Measurements from ENCODE around the gene BROX. TPM values are rescaled to one million over a fixed set of nuclear protein-coding genes. Genes with fewer than 3 reads are reported as not detected.
"Not testable (repeated sequence)": the region's sequence is repeated elsewhere in the genome, so short reads cannot be mapped to it uniquely, and the experiment has no call there.

BROX gene
- total RNA-seq, 1 experiment from 2014 or later = 68.8 TPM

DNA sequence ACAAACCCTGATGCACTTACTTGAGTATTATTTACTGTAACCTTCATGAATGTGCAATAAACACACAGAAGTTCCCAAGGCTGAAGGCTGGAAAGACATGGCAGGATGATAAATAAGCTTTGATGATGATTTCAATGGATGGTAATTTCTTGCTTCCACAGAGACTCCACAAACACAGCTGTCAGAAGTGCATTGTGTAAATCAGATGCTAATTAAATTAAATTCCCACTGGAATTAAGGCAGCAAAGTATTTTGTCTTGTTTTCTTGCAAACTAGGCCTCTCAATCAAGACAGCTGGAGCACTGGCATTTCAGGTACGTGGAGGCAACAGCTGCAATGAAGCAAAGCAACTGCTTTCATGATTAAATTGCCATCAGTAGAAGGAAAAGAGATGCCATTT lies 48.7 kb downstream of the BROX start:
- BruUV-seq (replicated peaks) = no TSS peak
- Mint-ChIP-seq H3K36me3 (ENCODE audit: insufficient read depth, unreplicated experiment) (no peaks in the 10 kb centered on the region), H3K4me3 (ENCODE audit: low read depth, unreplicated experiment) (no peak overlapping the region), H3K27ac (ENCODE audit: unreplicated experiment) (no peak overlapping the region), H3K4me1 (ENCODE audit: low read depth, unreplicated experiment) (peaks cover 15% of the 10 kb centered on the region), H3K27me3 (ENCODE audit: unreplicated experiment) (peaks cover 13% of the 10 kb centered on the region), H3K9me3 (ENCODE audit: low read depth, unreplicated experiment) (peaks cover 3% of the 10 kb centered on the region)
- TF ChIP-seq, protein P1, sequence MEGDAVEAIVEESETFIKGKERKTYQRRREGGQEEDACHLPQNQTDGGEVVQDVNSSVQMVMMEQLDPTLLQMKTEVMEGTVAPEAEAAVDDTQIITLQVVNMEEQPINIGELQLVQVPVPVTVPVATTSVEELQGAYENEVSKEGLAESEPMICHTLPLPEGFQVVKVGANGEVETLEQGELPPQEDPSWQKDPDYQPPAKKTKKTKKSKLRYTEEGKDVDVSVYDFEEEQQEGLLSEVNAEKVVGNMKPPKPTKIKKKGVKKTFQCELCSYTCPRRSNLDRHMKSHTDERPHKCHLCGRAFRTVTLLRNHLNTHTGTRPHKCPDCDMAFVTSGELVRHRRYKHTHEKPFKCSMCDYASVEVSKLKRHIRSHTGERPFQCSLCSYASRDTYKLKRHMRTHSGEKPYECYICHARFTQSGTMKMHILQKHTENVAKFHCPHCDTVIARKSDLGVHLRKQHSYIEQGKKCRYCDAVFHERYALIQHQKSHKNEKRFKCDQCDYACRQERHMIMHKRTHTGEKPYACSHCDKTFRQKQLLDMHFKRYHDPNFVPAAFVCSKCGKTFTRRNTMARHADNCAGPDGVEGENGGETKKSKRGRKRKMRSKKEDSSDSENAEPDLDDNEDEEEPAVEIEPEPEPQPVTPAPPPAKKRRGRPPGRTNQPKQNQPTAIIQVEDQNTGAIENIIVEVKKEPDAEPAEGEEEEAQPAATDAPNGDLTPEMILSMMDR (IDR thresholded peaks at IDR 0.05; ENCODE audit: unreplicated experiment) = no peak
- no peak for DNase-seq
- intact Hi-C loops (cut with micrococcal nuclease; ENCODE audit: unreplicated experiment) = no loop called here
- CTCF ChIA-PET = no interaction called here

DNA sequence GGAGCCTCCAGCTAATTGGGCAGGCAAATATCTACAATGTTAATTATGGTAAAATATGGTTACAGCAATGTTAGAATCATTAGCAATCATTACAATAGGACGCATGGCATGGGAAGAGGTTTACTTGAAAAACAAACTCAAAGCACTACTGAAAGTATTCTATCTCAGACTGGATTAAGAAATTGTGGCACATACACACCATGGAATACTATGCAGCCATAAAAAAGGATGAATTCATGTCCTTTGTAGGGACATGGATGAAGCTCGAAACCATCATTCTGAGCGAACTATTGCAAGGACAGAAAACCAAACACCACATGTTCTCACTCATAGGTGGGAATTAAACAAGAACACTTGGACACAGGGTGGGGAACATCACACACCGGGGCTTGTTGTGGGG lies 49.8 kb downstream of the BROX start:
- CTCF ChIA-PET; BruUV-seq (replicated peaks); H3K4me3 Mint-ChIP-seq (ENCODE audit: low read depth, unreplicated experiment); H3K27ac Mint-ChIP-seq (ENCODE audit: unreplicated experiment); DNase-seq; H3K36me3 Mint-ChIP-seq (ENCODE audit: insufficient read depth, unreplicated experiment); H3K9me3 Mint-ChIP-seq (ENCODE audit: low read depth, unreplicated experiment); intact Hi-C loops (cut with micrococcal nuclease; ENCODE audit: unreplicated experiment): not testable (repeated sequence)
- Mint-ChIP-seq H3K27me3 (ENCODE audit: unreplicated experiment) (peaks cover 13% of the 10 kb centered on the region), H3K4me1 (ENCODE audit: low read depth, unreplicated experiment) (peaks cover 15% of the 10 kb centered on the region)

DNA sequence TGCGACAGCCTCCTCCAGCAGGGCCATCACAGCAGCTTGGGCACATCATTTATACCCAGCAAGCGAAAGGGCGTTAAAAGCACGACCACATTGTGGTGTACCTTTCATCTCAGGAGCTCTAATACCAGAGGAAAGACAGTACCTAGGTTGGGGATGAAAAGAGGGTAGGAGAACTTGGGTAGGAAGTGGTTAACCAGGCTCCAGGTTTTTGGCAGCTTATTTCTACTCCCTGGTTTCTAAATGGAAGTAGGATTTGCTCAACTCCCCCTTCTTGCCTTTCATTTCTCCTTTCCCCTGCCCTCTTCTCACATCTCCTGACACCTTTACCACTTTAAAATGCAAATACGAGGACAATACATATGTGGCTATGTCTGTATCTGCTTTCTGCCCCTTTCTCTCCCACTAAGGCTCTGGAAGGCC lies 54.8 kb downstream of the BROX start:
- DNase-seq = no peak
- H3K27ac Mint-ChIP-seq (ENCODE audit: unreplicated experiment) = no peak overlapping the region
- no TSS peak for BruUV-seq (replicated peaks)
- CTCF ChIA-PET = no interaction called here
- H3K4me1 Mint-ChIP-seq (ENCODE audit: low read depth, unreplicated experiment) = peaks cover 10% of the 10 kb centered on the region
- peaks cover 3% of the 10 kb centered on the region for H3K9me3 Mint-ChIP-seq (ENCODE audit: low read depth, unreplicated experiment)
- no peaks in the 10 kb centered on the region for H3K36me3 Mint-ChIP-seq (ENCODE audit: insufficient read depth, unreplicated experiment)
- TF ChIP-seq, protein P1 (IDR thresholded peaks at IDR 0.05; ENCODE audit: unreplicated experiment) = no peak
- H3K4me3 Mint-ChIP-seq (ENCODE audit: low read depth, unreplicated experiment) = no peak overlapping the region
- intact Hi-C loops (cut with micrococcal nuclease; ENCODE audit: unreplicated experiment) = no loop called here
- H3K27me3 Mint-ChIP-seq (ENCODE audit: unreplicated experiment) = peaks cover 13% of the 10 kb centered on the region

DNA sequence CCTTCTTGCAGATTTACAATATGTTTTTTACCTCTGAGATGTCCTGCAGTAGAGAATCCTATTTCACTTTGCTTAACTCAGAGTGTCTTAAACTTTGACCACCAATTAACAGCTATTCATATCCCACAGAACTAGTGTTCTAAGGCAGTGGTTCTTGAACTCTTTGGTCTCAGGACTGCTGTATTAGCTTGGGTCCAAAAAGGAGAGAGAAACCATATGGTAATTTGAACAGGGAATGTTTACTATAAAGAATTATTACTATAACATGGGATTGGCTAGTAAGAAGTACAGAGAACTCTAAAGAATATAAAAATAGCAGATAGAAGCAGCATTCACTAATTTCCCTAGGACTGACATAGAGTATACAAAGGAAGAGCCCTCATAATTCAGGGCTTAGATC lies 56.2 kb downstream of the BROX start:
- Mint-ChIP-seq H3K4me1 (ENCODE audit: low read depth, unreplicated experiment) (peaks cover 10% of the 10 kb centered on the region), H3K36me3 (ENCODE audit: insufficient read depth, unreplicated experiment) (no peaks in the 10 kb centered on the region), H3K27ac (ENCODE audit: unreplicated experiment) (no peak overlapping the region), H3K27me3 (ENCODE audit: unreplicated experiment) (peaks cover 13% of the 10 kb centered on the region), H3K4me3 (ENCODE audit: low read depth, unreplicated experiment) (no peak overlapping the region), H3K9me3 (ENCODE audit: low read depth, unreplicated experiment) (peaks cover 3% of the 10 kb centered on the region)
- intact Hi-C loops (cut with micrococcal nuclease; ENCODE audit: unreplicated experiment) = no loop called here
- no peak for DNase-seq
- TF ChIP-seq, protein P1 (IDR thresholded peaks at IDR 0.05; ENCODE audit: unreplicated experiment) = no peak
- CTCF ChIA-PET = no interaction called here
- no TSS peak for BruUV-seq (replicated peaks)

DNA sequence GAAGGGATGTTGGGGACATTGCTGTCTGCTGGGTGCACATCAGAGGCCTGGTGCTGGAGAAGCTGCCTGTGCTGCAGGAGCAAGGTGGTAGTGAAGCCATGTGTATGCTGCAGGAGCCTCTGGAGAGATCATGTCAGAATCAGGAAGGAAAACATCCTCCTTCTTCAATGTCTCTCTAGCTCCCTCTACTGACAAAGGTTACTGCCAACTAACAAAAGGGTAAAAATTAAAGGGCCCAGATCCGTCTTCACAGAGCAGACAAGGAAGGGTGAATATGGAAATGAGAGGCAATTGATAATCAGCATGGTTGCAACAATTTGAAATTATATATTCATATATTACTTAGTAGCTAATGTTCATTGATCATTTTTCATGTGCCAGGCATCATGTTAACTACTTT lies 56.8 kb downstream of the BROX start:
- H3K27ac Mint-ChIP-seq (ENCODE audit: unreplicated experiment) = no peak overlapping the region
- H3K36me3 Mint-ChIP-seq (ENCODE audit: insufficient read depth, unreplicated experiment) = no peaks in the 10 kb centered on the region
- H3K9me3 Mint-ChIP-seq (ENCODE audit: low read depth, unreplicated experiment) = peaks cover 2% of the 10 kb centered on the region
- no TSS peak for BruUV-seq (replicated peaks)
- no peak overlapping the region for H3K4me3 Mint-ChIP-seq (ENCODE audit: low read depth, unreplicated experiment)
- TF ChIP-seq, protein P1 (IDR thresholded peaks at IDR 0.05; ENCODE audit: unreplicated experiment) = peak; percentile 33
- intact Hi-C loops (cut with micrococcal nuclease; ENCODE audit: unreplicated experiment) = no loop called here
- H3K27me3 Mint-ChIP-seq (ENCODE audit: unreplicated experiment) = peaks cover 7% of the 10 kb centered on the region
- CTCF ChIA-PET = no interaction called here
- peaks cover 10% of the 10 kb centered on the region for H3K4me1 Mint-ChIP-seq (ENCODE audit: low read depth, unreplicated experiment)
- DNase-seq = no peak
